Subcutaneous abdominal adipose tissue (tissue), 5 donors: ENCODE results near the gene WDFY1.

ENCODE experiments used
- H3K27ac ChIP-seq: one replicate; pipeline ENCODE4 v1.7.0; 2013; ENCODE audit warnings: low read depth, mild to moderate bottlenecking, inconsistent platforms, low read length, moderate library complexity
- H3K27me3 ChIP-seq, 5 donors: one replicate each; pipeline ENCODE4 v1.7.0; 2013; ENCODE audit warnings: low read length in 5 of 5, inconsistent platforms in 1 of 5; ENCODE audit not compliant: control insufficient read depth in 5 of 5, insufficient read depth in 4 of 5
- H3K36me3 ChIP-seq, 5 donors: one replicate each; pipeline ENCODE4 v1.7.0; 2013; ENCODE audit warnings: low read length in 5 of 5; ENCODE audit not compliant: control insufficient read depth in 5 of 5, insufficient read depth in 5 of 5
- H3K4me1 ChIP-seq, 5 donors: one replicate each; pipeline ENCODE4 v1.7.0; 2013; ENCODE audit warnings: low read length in 5 of 5, mild to moderate bottlenecking in 3 of 5, moderate library complexity in 1 of 5; ENCODE audit not compliant: control insufficient read depth in 5 of 5, insufficient read depth in 5 of 5
- H3K4me3 ChIP-seq, 5 donors: one replicate each; pipeline ENCODE4 v1.7.0; 2013; ENCODE audit warnings: low read length in 5 of 5, low read depth in 1 of 5
- H3K9ac ChIP-seq, 5 donors: one replicate each; pipeline ENCODE4 v1.7.0; 2013; ENCODE audit warnings: low read length in 5 of 5, mild to moderate bottlenecking in 4 of 5, moderate library complexity in 3 of 5
- H3K9me3 ChIP-seq, 5 donors: one replicate each; pipeline ENCODE4 v1.7.0; 2013; ENCODE audit warnings: low read length in 5 of 5; ENCODE audit not compliant: control insufficient read depth in 5 of 5
- donor health status: healthy.
- donor health status: healthy.
- donor health status: healthy.
- donor health status: healthy.
- donor health status: healthy.

The WDFY1 gene

GRCh38 chr2:223959688-223960087, 14.6 kb upstream of the WDFY1 start:
- H3K36me3 ChIP-seq: peaks cover 5 to 17% (median 14%) of the 10 kb centered on the region in 5 donors
- H3K4me1 ChIP-seq: peaks cover 5 to 67% (median 55%) of the 10 kb centered on the region in 5 donors
- H3K9ac ChIP-seq: peak overlapping the region in 4 of 5 donors; percentile 33 to 98 (median 50)
- peak overlapping the region in 2 of 5 donors; percentile 19 to 95 for H3K4me3 ChIP-seq
- no peaks in the 10 kb centered on the region for H3K9me3 ChIP-seq
- H3K27me3 ChIP-seq: no peaks in the 10 kb centered on the region
- H3K27ac ChIP-seq: peak overlapping the region; percentile 56

GRCh38 chr2:223957092-223957851, 12.1 kb upstream of the WDFY1 start, which contains the start of gene MRPL44:
Gene MRPL44, plus strand, starts transcription at chr2:223957463. Its CDS starts 10 bp downstream, at chr2:223957473.
- Histone ChIP-seq H3K27me3 (no peaks in the 10 kb centered on the region), H3K27ac (peak within 1 kb of the TSS; percentile 89), H3K36me3 (peaks cover 4 to 10% (median 6%) of the 10 kb centered on the region in 5 donors), H3K9me3 (no peaks in the 10 kb centered on the region), H3K4me3 (peak within 1 kb of the TSS; percentile 88 to 100 (median 95)), H3K4me1 (peaks cover 5 to 58% (median 51%) of the 10 kb centered on the region in 5 donors), H3K9ac (peak within 1 kb of the TSS; percentile 73 to 98 (median 93))

- no peaks in the 10 kb centered on the region for H3K9me3 ChIP-seq
- no peaks in the 10 kb centered on the region for H3K27me3 ChIP-seq
- H3K4me1 ChIP-seq: peaks cover 5 to 49% (median 43%) of the 10 kb centered on the region in 5 donors
- peak overlapping the region in 3 of 5 donors; percentile 88 to 95 (median 94) for H3K4me3 ChIP-seq
- H3K9ac ChIP-seq: peak overlapping the region; percentile 51 to 93 (median 71)
- H3K27ac ChIP-seq: peak overlapping the region; percentile 89
- H3K36me3 ChIP-seq: peaks cover 3 to 10% (median 5%) of the 10 kb centered on the region in 5 donors
These were observed 11.2 kb upstream of the WDFY1 start for GRCh38 chr2:223956300-223956699.

- no peak overlapping the region for H3K4me3 ChIP-seq
- H3K27me3 ChIP-seq: no peaks in the 10 kb centered on the region
- peaks cover 0 to 35% (median 25%) of the 10 kb centered on the region in 5 donors for H3K4me1 ChIP-seq
- H3K27ac ChIP-seq: no peak overlapping the region
- H3K9me3 ChIP-seq: no peaks in the 10 kb centered on the region
- no peaks in the 10 kb centered on the region for H3K36me3 ChIP-seq
- H3K9ac ChIP-seq: no peak overlapping the region
These were observed 9.3 kb upstream of the WDFY1 start for GRCh38 chr2:223954401-223954800.

- H3K27me3 ChIP-seq: no peaks in the 10 kb centered on the region
- no peaks in the 10 kb centered on the region for H3K36me3 ChIP-seq
- no peak overlapping the region for H3K4me3 ChIP-seq
- no peak overlapping the region for H3K27ac ChIP-seq
- peaks cover 0 to 18% (median 8%) of the 10 kb centered on the region in 5 donors for H3K4me1 ChIP-seq
- H3K9me3 ChIP-seq: no peaks in the 10 kb centered on the region
- H3K9ac ChIP-seq: no peak overlapping the region
These were observed 7.3 kb upstream of the WDFY1 start for GRCh38 chr2:223952280-223952968.

- Histone ChIP-seq H3K36me3 (no peaks in the 10 kb centered on the region), H3K27me3 (no peaks in the 10 kb centered on the region), H3K9me3 (no peaks in the 10 kb centered on the region), H3K9ac (no peak overlapping the region), H3K4me3 (no peak overlapping the region), H3K4me1 (peaks cover 0 to 14% (median 1%) of the 10 kb centered on the region in 5 donors), H3K27ac (no peak overlapping the region)
These were observed 5.6 kb upstream of the WDFY1 start for GRCh38 chr2:223950448-223951347.

GRCh38 chr2:223949241-223949840, 4.2 kb upstream of the WDFY1 start:
- Histone ChIP-seq H3K4me3 (no peak overlapping the region), H3K4me1 (peaks cover 0 to 18% (median 10%) of the 10 kb centered on the region in 5 donors), H3K27me3 (no peaks in the 10 kb centered on the region), H3K9ac (no peak overlapping the region), H3K9me3 (no peaks in the 10 kb centered on the region), H3K27ac (no peak overlapping the region), H3K36me3 (no peaks in the 10 kb centered on the region)

- Histone ChIP-seq H3K36me3 (no peaks in the 10 kb centered on the region), H3K9me3 (no peaks in the 10 kb centered on the region), H3K27ac (no peak overlapping the region), H3K9ac (no peak overlapping the region), H3K27me3 (no peaks in the 10 kb centered on the region), H3K4me3 (no peak overlapping the region), H3K4me1 (peaks cover 5 to 31% (median 20%) of the 10 kb centered on the region in 5 donors)
These were observed 2.6 kb upstream of the WDFY1 start for GRCh38 chr2:223947711-223948205.

- peak overlapping the region; percentile 93 for H3K27ac ChIP-seq
- peak overlapping the region in 3 of 5 donors; percentile 56 to 96 (median 78) for H3K4me3 ChIP-seq
- H3K9ac ChIP-seq: no peak overlapping the region
These were observed 620 bp upstream of the WDFY1 start for GRCh38 chr2:223945755-223946154.

More at GRCh38 chr2:223945755-223946154, 620 bp upstream of the WDFY1 start:
- Histone ChIP-seq H3K36me3 (no peaks in the 10 kb centered on the region), H3K4me1 (peaks cover 5 to 34% (median 28%) of the 10 kb centered on the region in 5 donors), H3K27me3 (no peaks in the 10 kb centered on the region), H3K9me3 (no peaks in the 10 kb centered on the region)
